Germinal center (tissue), 1 donor: ENCODE results near the gene CCDC200.
"Not testable (repeated sequence)": the region's sequence is repeated elsewhere in the genome, so short reads cannot be mapped to it uniquely, and the experiment has no call there.

Experiments
- DNase-seq: peaks from one replicate; pipeline ENCODE4 v3.0.0; 2012; ENCODE audit warnings: mixed read lengths, low spot score

The CCDC200 gene

GRCh38 chr17:43228020-43228782 is at the start of gene CCDC200:
Gene CCDC200 (minus strand): TSS chr17:43228623. CDS start chr17:43228554, 69 bp downstream.
- not testable (repeated sequence) for DNase-seq

- DNase-seq = not testable (repeated sequence)
These were observed 44.5 kb upstream of the CCDC200 start for GRCh38 chr17:43272914-43273313.

DNA sequence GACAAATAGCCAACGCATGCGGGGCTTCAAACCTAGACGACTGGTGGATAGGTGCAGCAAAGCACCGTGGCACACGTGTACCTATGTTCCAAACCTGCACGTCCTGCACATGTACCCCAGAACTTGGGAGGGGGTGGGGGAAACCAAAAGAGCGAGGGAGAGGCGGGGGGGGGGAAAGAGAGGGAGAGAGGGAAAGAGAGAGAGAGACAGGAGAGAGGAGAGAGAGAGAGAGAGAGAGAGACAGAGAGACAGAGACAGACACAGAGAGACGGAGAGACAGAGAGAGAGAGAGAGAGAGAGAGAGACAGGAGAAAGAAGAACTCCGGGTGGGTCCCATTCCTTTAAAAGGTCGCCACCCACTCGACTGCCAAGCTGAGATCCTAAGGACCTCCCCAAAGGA is 44.1 kb upstream of the CCDC200 start:
- DNase-seq = not testable (repeated sequence)

DNA sequence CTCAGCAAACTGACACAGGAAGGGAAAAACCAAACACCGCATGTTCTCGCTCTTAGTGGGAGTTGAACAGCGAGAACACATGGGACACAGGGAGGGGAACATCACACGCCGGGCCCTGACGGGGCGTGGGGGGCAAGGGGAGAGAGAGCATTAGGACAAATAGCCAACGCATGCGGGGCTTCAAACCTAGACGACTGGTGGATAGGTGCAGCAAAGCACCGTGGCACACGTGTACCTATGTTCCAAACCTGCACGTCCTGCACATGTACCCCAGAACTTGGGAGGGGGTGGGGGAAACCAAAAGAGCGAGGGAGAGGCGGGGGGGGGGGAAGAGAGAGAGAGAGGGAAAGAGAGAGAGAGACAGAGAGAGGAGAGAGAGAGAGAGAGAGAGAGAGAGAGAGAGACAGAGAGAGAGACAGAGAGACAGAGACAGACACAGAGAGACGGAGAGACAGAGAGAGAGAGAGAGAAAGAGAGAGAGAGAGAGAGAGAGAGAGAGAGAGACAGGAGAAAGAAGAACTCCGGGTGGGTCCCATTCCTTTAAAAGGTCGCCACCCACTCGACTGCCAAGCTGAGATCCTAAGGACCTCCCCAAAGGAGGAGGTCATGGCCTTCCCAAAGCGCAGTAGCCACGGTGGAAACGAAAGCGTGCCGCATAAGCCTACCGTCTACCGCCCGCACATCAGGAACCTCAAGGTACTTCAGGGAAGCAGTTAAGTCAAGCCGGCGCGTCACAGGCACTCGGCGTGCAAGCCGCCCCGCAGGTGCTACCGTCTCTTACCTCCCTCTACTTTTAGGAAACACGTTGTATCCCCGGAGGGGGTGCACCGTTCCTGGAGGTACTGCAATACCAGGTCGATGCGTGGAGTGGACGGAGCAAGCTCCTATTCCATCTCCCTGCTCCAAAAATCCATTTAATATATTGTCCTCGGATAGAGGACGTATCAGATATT is 42.4 kb upstream of the CCDC200 start:
- DNase-seq = not testable (repeated sequence)

GRCh38 chr17:43246456-43246855 is 18.0 kb upstream of the CCDC200 start:
- DNase-seq = not testable (repeated sequence)

DNA sequence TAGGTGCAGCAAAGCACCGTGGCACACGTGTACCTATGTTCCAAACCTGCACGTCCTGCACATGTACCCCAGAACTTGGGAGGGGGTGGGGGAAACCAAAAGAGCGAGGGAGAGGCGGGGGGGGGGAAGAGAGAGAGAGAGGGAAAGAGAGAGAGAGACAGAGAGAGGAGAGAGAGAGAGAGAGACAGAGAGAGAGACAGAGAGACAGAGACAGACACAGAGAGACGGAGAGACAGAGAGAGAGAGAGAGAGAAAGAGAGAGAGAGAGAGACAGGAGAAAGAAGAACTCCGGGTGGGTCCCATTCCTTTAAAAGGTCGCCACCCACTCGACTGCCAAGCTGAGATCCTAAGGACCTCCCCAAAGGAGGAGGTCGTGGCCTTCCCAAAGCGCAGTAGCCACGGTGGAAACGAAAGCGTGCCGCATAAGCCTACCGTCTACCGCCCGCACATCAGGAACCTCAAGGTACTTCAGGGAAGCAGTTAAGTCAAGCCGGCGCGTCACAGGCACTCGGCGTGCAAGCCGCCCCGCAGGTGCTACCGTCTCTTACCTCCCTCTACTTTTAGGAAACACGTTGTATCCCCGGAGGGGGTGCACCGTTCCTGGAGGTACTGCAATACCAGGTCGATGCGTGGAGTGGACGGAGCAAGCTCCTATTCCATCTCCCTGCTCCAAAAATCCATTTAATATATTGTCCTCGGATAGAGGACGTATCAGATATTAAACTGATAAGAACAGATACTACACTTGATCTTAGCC is 12.4 kb upstream of the CCDC200 start:
- not testable (repeated sequence) for DNase-seq

DNA sequence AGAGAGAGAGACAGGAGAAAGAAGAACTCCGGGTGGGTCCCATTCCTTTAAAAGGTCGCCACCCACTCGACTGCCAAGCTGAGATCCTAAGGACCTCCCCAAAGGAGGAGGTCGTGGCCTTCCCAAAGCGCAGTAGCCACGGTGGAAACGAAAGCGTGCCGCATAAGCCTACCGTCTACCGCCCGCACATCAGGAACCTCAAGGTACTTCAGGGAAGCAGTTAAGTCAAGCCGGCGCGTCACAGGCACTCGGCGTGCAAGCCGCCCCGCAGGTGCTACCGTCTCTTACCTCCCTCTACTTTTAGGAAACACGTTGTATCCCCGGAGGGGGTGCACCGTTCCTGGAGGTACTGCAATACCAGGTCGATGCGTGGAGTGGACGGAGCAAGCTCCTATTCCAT is 11.2 kb upstream of the CCDC200 start:
- DNase-seq = not testable (repeated sequence)

GRCh38 chr17:43233877-43234276 is 5.5 kb upstream of the CCDC200 start, which contains the start of gene RNU2-1:
Gene RNU2-1 (minus strand): TSS chr17:43233977.
- not testable (repeated sequence) for DNase-seq

- not testable (repeated sequence) for DNase-seq
These were observed 4.8 kb upstream of the CCDC200 start for GRCh38 chr17:43233263-43233662.

DNA sequence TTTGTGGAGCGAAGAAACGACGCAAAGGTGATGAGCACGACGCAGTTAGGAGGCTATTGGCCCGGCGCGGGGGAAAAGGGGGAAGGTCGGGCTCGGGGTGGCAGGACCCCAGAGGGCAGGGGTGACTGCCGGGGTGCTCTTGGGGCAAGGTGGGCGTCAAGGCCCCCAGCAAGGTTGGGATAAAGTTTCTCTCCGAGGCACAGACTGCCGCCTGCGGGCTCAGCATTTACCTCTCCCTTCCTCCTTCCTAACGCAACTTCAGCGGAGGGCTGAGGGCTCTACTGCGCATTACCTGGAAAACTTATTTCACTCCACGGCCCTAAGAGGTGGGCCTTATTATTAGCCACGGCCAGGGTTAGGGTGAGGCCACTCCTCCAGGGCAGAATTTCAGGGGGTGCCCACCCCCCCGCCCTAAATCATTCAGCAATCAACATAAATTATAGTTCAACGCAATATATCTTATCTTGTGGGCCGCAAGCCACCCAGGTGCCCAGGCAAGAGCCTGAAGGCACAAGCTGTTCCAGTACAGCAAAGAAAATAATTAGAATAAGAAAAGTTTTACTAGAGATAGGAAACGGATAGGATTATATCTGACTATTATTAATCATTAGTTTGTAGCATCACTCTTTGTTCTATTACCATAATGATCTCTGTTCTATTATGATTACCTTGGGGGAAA is 3.7 kb upstream of the CCDC200 start:
- DNase-seq = not testable (repeated sequence)

GRCh38 chr17:43231205-43232020 is 3.0 kb upstream of the CCDC200 start:
- not testable (repeated sequence) for DNase-seq

DNA sequence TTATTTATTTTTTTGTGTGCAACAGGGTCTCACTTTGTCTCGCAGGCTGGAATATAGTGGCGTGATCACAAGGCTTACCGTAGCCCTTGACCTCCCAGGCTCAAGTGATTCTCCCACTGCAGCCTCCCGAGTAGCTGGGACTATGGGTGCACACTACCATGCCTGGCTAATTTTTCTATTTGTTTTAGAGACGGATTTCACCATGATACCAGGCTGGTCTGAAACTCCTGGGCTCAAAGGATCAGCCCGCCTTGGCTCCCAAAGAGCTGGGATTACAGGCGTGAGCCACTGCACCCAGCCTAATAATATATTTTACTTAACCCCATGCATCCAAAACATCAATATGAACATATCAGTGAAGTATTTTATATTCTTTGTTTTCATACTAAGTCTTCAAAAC is 2.0 kb downstream of the CCDC200 start:
- DNase-seq = no peak

DNA sequence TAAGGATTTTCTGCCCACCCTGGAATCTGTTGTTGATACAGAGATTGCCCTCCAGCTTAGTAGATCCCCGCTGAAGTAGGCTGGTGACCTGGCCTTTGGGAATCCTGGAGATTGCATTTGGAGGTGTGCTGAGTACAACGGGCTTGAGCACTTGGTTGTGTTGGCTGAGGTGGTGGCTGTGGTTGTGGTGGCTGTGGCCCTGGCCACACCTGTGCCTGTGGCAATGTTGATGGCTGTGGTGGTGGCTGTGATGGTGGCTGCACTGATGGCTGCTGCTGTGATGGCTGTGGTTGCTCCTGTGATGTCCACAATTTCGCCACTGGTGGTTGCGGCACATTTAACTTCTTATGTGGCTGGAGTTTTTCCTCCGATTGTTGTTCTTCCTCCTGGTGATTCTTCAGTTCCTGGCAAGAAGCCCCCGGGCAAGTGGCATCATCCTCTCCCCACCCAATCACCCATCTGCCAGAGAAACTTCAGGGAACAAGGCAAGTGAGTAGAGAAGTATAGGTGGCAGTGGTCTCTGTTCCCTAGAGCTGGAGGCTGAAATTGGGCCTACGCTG is 4.2 kb downstream of the CCDC200 start:
- DNase-seq = no peak

- no peak for DNase-seq
These were observed 7.8 kb downstream of the CCDC200 start for GRCh38 chr17:43220511-43221125.

- DNase-seq = no peak
These were observed 8.6 kb downstream of the CCDC200 start for GRCh38 chr17:43219746-43220380.

DNA sequence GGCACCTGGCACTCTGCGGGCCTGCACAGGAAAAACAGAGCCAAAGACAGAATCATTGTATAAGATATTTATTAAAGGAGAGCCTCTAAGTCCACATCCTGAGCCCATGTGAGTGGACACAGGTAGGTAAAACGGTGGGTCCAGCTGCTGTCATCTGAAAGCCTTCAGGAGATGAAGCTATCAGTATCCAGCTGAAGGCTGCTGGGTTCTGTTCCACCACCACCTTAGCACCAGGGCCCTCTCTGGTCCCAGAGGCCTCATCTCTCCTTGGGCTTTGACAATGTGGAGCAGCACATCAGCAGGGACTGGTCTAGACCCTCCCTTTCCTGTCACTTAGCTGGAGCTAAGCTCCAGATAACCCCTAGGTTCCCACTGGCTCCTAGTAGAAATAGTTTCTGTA is 9.4 kb downstream of the CCDC200 start:
- no peak for DNase-seq

GRCh38 chr17:43217614-43218087 is 10.8 kb downstream of the CCDC200 start:
- DNase-seq = no peak

- DNase-seq = no peak
These were observed 11.4 kb downstream of the CCDC200 start for GRCh38 chr17:43216762-43217613.
